Right kidney (tissue), 1 donor: Measurements from ENCODE around the gene HMGCL.

ENCODE experiments used
- DNase-seq: peaks from one replicate; pipeline ENCODE4 v3.0.0-alpha.2; 2016

Gene HMGCL

GRCh38 chr1:23777979-23778814 is 47.0 kb downstream of the HMGCL start, which contains the start of gene PITHD1:
PITHD1 (plus strand) TSS chr1:23778418; CDS start chr1:23778516, 98 bp downstream.
- DNase-seq = peak; percentile 93

GRCh38 chr1:23776217-23776616 is 49.0 kb downstream of the HMGCL start:
- no peak for DNase-seq

DNA sequence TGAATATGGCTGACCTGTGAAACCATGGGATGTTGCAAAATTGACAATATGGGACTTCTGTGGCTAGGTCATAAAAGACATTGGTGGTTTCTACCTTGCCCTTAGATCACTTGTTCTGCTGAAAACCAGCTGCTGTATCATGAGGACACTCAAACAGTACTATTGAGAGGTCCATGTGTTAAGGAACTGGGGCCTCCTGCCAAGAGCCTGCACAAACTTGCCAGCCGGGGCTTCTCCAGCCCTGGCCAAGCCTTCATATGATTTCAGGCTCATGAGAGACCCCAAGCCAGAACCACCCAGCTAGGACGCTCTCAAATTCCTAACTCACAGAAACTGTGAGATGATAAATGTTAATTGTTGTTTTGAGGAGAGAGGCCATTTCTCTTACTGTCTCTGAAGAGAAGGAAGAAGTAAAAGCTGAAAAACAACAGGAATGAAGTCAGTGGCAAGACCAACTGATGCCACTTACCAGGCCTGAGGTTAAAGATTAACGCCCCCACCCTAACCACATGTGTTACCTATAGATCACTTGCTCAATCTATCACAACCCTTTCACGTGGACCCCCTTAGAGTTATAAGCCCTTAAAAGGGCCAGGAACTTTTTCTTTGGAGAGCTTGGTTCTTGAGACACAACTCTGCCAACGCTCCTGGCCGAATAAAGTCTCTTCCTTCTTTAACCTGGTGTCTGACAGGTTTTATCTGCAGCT is 50.9 kb downstream of the HMGCL start:
- no peak for DNase-seq

DNA sequence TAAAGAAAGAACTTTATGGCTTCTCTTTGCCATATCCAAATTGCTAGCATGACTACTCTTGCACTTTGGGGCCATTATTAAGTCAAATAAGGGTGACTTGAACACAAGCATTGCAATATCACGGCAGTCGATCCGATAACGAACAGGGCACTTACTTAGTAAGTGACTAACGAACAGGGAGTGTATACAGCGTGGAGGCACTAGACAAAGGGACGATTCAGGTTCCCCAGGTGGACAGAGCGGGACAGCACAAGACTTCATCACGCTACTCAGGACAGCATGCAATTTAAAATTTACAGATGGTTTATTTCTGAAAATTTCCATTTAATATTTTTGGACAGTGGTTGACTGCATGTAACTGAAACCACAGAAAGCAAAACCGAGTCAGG is 52.4 kb downstream of the HMGCL start:
- DNase-seq = no peak

DNA sequence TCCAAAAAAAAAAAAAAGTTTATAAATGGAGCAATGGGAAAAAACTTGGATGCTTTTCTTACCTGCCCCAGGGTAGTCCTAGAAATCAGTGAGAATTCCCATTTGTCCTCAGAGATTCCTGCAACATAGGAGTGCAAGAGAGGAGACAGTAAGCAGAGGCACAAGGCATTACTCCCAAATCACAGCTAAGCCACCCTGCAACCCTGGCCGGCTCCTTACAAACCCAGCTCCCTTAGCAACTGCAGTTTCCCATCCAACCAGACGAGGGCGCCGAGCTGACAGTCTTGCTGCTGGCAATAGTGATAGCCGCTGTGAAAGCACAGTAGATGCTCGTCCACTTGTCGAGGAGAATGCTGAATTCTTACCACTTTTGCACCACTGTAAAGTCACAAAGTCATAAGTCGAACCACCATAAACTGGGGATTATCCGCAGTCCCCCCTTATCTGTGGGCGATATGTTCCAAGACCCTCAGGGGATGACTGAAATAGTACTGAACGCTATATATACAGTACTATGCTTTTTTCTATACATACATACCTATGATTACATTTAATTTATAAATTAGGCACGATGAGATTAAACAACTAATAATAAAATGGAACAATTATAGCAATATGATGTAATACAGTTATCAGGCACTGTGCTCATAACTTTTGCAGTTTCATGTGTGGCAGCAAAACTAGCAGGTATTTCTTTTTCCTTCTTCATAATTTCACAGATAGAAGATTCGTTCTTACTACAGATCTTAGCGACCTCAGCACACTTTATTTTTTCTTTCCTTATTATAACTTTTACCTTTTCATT is 53.0 kb downstream of the HMGCL start:
- peak; percentile 54 for DNase-seq

GRCh38 chr1:23768733-23769132 is 56.5 kb downstream of the HMGCL start:
- no peak for DNase-seq

GRCh38 chr1:23763041-23763577 is 62.1 kb downstream of the HMGCL start:
- DNase-seq = no peak

GRCh38 chr1:23759277-23759676 is 66.0 kb downstream of the HMGCL start:
- no peak for DNase-seq

DNA sequence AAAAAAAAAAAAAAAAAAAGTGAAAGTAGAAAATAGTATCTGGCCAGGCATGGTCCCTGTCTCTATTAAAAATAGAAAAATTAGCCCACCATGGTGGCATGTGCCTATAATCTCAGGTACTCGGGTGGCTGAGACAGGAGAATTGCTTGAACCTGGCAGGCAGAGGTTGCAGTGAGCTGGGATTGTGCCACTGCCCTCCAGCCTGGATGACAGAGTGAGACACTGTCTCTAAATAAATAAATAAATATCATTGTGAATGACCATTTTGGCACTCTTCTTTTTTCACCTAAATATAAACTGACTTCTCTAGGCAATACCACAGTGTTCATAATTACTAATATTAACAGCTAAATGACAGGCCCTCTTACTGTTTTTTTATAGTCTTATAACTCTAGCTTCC is 67.4 kb downstream of the HMGCL start:
- DNase-seq = no peak

DNA sequence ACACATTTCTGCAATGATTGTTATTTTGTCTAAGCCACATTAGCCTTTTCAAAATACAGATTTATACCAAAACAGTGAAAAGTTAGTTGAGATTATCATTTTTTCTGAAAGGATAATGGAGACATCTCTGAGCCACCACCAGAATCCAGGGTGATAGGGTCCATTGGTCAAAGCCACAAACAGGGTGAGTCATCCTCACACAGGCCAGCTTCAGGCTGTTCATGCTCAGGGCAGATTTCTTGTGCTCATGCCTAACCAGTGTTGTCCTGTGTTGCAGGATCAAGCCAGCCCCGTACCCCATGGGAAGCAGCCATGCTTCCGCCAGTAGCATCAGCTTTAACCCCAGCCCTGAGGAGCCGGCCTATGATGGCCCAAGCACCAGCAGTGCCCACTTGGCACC is 68.6 kb downstream of the HMGCL start:
- no peak for DNase-seq

- no peak for DNase-seq
Observed at GRCh38 chr1:23752909-23753308, 72.3 kb downstream of the HMGCL start.
